ENCODE data around the gene ABCC1. TPM values are rescaled to one million over a fixed set of nuclear protein-coding genes. Genes with fewer than 3 reads are reported as not detected.

ABCC1 gene
- total RNA-seq, 1 donor from 2014 or later, result 29.9 TPM

DNA sequence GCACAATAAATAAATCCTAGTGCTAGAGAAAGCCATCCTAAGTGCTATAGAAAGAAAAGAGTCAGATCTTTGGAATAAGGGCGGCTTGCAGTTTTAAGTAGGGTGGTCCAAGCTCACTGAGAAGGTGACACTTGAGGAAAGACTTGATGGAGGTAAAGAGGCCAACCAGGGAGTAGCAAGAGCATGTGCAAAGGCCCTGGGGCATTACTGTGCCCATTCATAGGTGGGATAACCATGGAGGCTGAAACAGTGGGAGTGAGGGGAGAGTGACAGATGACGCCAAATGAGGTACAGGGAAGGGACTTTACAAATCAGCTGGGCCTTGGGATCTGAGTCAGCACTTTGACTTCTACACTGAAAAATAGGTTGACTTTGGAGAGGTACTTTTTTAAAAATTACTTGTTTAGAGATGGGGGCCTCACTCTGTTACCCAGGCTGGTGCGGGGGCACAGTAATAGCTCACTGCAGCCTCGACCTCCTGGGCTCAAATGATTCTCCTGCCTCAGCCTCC lies 115.5 kb downstream of the ABCC1 start:
- H3K9me3 Mint-ChIP-seq (ENCODE audit: unreplicated experiment), result peaks cover 2% of the 10 kb centered on the region
- H3K27ac Mint-ChIP-seq (ENCODE audit: unreplicated experiment), result no peak overlapping the region
- H3K4me3 Mint-ChIP-seq (ENCODE audit: unreplicated experiment), result no peak overlapping the region
- DNase-seq, result no peak
- no peaks in the 10 kb centered on the region for H3K27me3 Mint-ChIP-seq (ENCODE audit: unreplicated experiment)
- no peaks in the 10 kb centered on the region for H3K36me3 Mint-ChIP-seq (ENCODE audit: unreplicated experiment)
- TF ChIP-seq, protein P1, sequence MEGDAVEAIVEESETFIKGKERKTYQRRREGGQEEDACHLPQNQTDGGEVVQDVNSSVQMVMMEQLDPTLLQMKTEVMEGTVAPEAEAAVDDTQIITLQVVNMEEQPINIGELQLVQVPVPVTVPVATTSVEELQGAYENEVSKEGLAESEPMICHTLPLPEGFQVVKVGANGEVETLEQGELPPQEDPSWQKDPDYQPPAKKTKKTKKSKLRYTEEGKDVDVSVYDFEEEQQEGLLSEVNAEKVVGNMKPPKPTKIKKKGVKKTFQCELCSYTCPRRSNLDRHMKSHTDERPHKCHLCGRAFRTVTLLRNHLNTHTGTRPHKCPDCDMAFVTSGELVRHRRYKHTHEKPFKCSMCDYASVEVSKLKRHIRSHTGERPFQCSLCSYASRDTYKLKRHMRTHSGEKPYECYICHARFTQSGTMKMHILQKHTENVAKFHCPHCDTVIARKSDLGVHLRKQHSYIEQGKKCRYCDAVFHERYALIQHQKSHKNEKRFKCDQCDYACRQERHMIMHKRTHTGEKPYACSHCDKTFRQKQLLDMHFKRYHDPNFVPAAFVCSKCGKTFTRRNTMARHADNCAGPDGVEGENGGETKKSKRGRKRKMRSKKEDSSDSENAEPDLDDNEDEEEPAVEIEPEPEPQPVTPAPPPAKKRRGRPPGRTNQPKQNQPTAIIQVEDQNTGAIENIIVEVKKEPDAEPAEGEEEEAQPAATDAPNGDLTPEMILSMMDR (IDR thresholded peaks at IDR 0.05; ENCODE audit: partially characterized antibody, unreplicated experiment), result no peak
- H3K4me1 Mint-ChIP-seq (ENCODE audit: low read depth, unreplicated experiment), result peaks cover 9% of the 10 kb centered on the region

DNA sequence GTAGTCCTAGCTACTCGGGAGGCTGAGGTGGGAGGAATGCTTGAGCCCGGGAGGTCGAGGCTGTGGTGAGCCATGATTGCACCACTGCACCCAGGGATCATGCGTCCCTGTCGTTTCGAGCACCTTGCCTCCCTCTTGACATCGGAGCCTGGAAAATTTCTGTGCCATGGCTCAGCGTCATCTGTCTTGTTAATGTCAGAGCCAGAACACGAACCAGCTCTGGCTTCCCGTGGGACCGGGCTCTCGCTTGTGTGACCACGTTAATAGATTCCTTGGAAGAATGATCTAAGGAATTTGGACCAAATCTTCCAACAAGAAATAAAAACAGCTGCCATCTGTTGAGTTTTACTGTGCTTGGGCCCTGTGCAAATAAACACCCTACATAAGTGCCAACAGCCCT lies 117.7 kb downstream of the ABCC1 start:
- no peaks in the 10 kb centered on the region for H3K36me3 Mint-ChIP-seq (ENCODE audit: unreplicated experiment)
- H3K9me3 Mint-ChIP-seq (ENCODE audit: unreplicated experiment), result peaks cover 3% of the 10 kb centered on the region
- H3K27me3 Mint-ChIP-seq (ENCODE audit: unreplicated experiment), result no peaks in the 10 kb centered on the region
- no peak overlapping the region for H3K4me3 Mint-ChIP-seq (ENCODE audit: unreplicated experiment)
- H3K4me1 Mint-ChIP-seq (ENCODE audit: low read depth, unreplicated experiment), result peaks cover 11% of the 10 kb centered on the region
- TF ChIP-seq, protein P1 (IDR thresholded peaks at IDR 0.05; ENCODE audit: partially characterized antibody, unreplicated experiment), result no peak
- DNase-seq, result peak; percentile 37
- H3K27ac Mint-ChIP-seq (ENCODE audit: unreplicated experiment), result no peak overlapping the region

DNA sequence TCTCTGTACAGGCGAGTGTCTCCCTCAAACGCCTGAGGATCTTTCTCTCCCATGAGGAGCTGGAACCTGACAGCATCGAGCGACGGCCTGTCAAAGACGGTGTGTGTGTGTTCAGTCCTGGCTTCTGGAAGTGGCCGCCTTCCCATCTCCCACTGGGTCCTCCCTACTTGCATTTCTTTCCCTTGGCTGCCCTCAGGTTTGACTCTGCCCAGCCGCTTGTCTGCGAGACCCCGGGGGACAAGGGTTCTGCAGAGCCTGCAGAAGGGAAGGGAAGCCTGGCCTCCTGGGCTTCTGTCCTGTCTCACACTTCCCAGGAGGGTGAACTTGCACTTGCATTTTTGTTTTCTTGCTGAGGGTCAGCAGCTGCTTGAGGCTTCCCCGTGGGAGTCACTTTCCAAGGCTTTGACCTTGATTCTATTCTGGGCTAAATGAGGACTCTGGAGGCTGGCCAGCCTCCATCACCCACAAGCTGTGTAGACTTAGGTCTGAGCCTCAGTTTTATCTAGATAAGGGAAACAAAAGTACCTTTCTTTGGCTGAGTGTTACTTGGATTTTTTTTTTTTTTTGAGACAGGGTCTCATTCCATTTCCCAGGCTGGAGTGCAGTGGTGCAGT lies 122.3 kb downstream of the ABCC1 start:
- no peak overlapping the region for H3K27ac Mint-ChIP-seq (ENCODE audit: unreplicated experiment)
- no peak overlapping the region for H3K4me3 Mint-ChIP-seq (ENCODE audit: unreplicated experiment)
- H3K9me3 Mint-ChIP-seq (ENCODE audit: unreplicated experiment), result peaks cover 5% of the 10 kb centered on the region
- peaks cover 11% of the 10 kb centered on the region for H3K4me1 Mint-ChIP-seq (ENCODE audit: low read depth, unreplicated experiment)
- H3K27me3 Mint-ChIP-seq (ENCODE audit: unreplicated experiment), result peaks cover 2% of the 10 kb centered on the region
- TF ChIP-seq, protein P1 (IDR thresholded peaks at IDR 0.05; ENCODE audit: partially characterized antibody, unreplicated experiment), result no peak
- H3K36me3 Mint-ChIP-seq (ENCODE audit: unreplicated experiment), result no peaks in the 10 kb centered on the region
- DNase-seq, result peak; percentile 45

DNA sequence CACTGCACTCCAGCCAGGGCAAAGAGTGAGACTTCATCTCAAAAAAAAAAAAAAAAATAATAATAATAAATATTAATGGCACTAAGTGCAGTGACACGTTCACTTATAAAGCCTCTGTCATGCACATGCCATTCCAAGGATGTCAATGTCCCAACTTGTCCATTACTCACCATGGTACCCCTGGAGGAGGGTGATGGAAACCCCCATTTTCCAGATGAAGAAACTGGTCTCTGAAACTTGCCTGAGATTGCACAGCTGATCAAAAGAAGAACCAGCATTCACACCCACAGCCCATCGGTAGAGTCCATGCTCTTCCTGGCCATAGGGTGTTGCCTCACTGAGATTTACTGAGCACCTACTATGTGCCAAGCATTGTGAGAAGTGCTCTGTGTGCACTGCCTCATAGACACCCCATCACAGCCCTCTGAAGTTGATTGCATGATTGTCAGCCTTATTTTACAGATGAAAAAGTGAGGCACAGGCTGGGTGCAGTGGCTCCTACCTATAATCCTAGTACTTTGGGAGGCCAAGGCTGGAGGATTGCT lies 123.7 kb downstream of the ABCC1 start:
- Mint-ChIP-seq H3K4me1 (ENCODE audit: low read depth, unreplicated experiment) (peaks cover 7% of the 10 kb centered on the region), H3K36me3 (ENCODE audit: unreplicated experiment) (no peaks in the 10 kb centered on the region), H3K9me3 (ENCODE audit: unreplicated experiment) (peaks cover 3% of the 10 kb centered on the region), H3K4me3 (ENCODE audit: unreplicated experiment) (no peak overlapping the region), H3K27me3 (ENCODE audit: unreplicated experiment) (peaks cover 4% of the 10 kb centered on the region), H3K27ac (ENCODE audit: unreplicated experiment) (no peak overlapping the region)
- TF ChIP-seq, protein P1 (IDR thresholded peaks at IDR 0.05; ENCODE audit: partially characterized antibody, unreplicated experiment), result no peak
- DNase-seq, result no peak
